PC-3 (cell line): ENCODE measurements around the gene CHRND. TPM values are rescaled to one million over a fixed set of nuclear protein-coding genes. Genes with fewer than 3 reads are reported as not detected.

Source experiments
- ATAC-seq: fragments of 200-7000 bp; cut with Tn5 transposase; 2 replicates; pipeline ENCODE4 v1.9.1; 2020; ENCODE audit warnings: mild to moderate bottlenecking, moderate library complexity
- Bru-seq: library from RNA; stranded (reverse); fragments of 400-500 nt; gene quantifications from one replicate; lab custom pipeline; 2021; lab: Mats Ljungman, UMichigan
- BruChase-seq, 2 experiments: library from RNA; stranded (reverse); fragments of 400-500 nt; gene quantifications; one replicate each; lab custom pipeline; 2021; lab: Mats Ljungman, UMichigan
- BruUV-seq: library from RNA; stranded (reverse); fragments of 400-500 nt; replicated peaks from 2 replicates; lab custom pipeline; 2021; lab: Mats Ljungman, UMichigan
- CTCF ChIA-PET: fragments of 300-600 bp; sonication (Branson Sonifier 250); formaldehyde crosslinking; loops from one replicate; lab custom pipeline; 2022; ENCODE audit warnings: antibody characterized with exemption; lab: Charles Lee
- POLR2A ChIA-PET: fragments of 300-600 bp; sonication (Branson Sonifier 250); formaldehyde crosslinking; loops from one replicate; lab custom pipeline; 2022; ENCODE audit warnings: antibody characterized with exemption; ENCODE audit not compliant: unreplicated experiment; lab: Charles Lee
- DNase-seq: peaks from one replicate; pipeline ENCODE4 v3.0.0-alpha.2; 2015
- H2AFZ ChIP-seq: fragments of 300-600 bp; sonication (generic); 2 replicates; pipeline ENCODE4 v1.6.0; 2016; ENCODE audit warnings: antibody characterized with exemption, low read length
- H3F3A ChIP-seq: fragments of 300-600 bp; sonication (generic); one replicate; pipeline ENCODE4 v1.6.0; 2017; ENCODE audit warnings: antibody characterized with exemption, low read length, control low read depth, mild to moderate bottlenecking; ENCODE audit not compliant: unreplicated experiment
- H3K27ac ChIP-seq: fragments of 300-600 bp; sonication (generic); 2 replicates; pipeline ENCODE4 v1.5.1; 2016; ENCODE audit warnings: mild to moderate bottlenecking, low read length
- H3K27me3 ChIP-seq: fragments of 300-600 bp; sonication (generic); 2 replicates; pipeline ENCODE4 v1.6.1; 2016; ENCODE audit warnings: low read length, mixed read lengths
- H3K36me3 ChIP-seq: fragments of 300-600 bp; sonication (generic); 2 replicates; pipeline ENCODE4 v1.6.1; 2016; ENCODE audit warnings: low read depth, mixed run types, low read length, mixed read lengths
- H3K4me1 ChIP-seq: fragments of 300-600 bp; sonication (generic); 2 replicates; pipeline ENCODE4 v1.5.1; 2016; ENCODE audit warnings: low read length; ENCODE audit not compliant: insufficient read depth
- H3K4me2 ChIP-seq: fragments of 300-600 bp; sonication (generic); 2 replicates; pipeline ENCODE4 v1.6.0; 2016; ENCODE audit warnings: low read length
- H3K4me3 ChIP-seq: fragments of 300-600 bp; sonication (generic); 2 replicates; pipeline ENCODE4 v1.5.1; 2016; ENCODE audit warnings: mild to moderate bottlenecking, low read length, mixed read lengths
- H3K79me2 ChIP-seq: fragments of 300-600 bp; sonication (generic); 2 replicates; pipeline ENCODE4 v1.6.1; 2017; ENCODE audit warnings: low read length, mixed read lengths
- H3K9ac ChIP-seq: fragments of 300-600 bp; sonication (generic); 2 replicates; pipeline ENCODE4 v1.6.0; 2016; ENCODE audit warnings: mild to moderate bottlenecking, low read length
- H3K9me2 ChIP-seq: fragments of 300-600 bp; sonication (generic); replicated peaks from 2 replicates; pipeline ENCODE4 v1.6.1; 2016; ENCODE audit warnings: mixed run types, low read length, mixed read lengths
- H3K9me3 ChIP-seq: fragments of 300-600 bp; sonication (generic); 2 replicates; pipeline ENCODE4 v1.6.1; 2016; ENCODE audit warnings: low read length, mixed read lengths
- H4K20me1 ChIP-seq: fragments of 300-600 bp; sonication (generic); 2 replicates; pipeline ENCODE4 v1.6.1; 2016; ENCODE audit warnings: low read length, mixed read lengths
- EZH2 ChIP-seq: fragments of 300-600 bp; sonication (generic); IDR thresholded peaks from one replicate; pipeline ENCODE4 v1.6.1; 2017; ENCODE audit warnings: antibody characterized with exemption, mild to moderate bottlenecking, low read length; ENCODE audit not compliant: unreplicated experiment
- EZH2phosphoT487 ChIP-seq: fragments of 300-600 bp; sonication (generic); IDR thresholded peaks from 2 replicates; pipeline ENCODE4 v1.6.1; 2018; ENCODE audit warnings: mild to moderate bottlenecking, antibody characterized with exemption, low read length, borderline replicate concordance
- intact Hi-C: fragments of 100-400 bp; cut with micrococcal nuclease; formaldehyde crosslinking; loops from 2 replicates; pipeline ENCODE4 v1.9.0; 2023
- long read RNA-seq: library from polyadenylated mRNA; unstranded; transcript quantifications from one replicate; pipeline ENCODE4 v2.0.0, GENCODE V29; 2021; ENCODE audit not compliant: unreplicated experiment
- total RNA-seq: library from RNA; depleted of rRNA; stranded (reverse); fragments of >200 nt; gene quantifications from 2 replicates; pipeline ENCODE4 v1.2.3, GENCODE V29; 2014; rRNA removed
- TF ChIP-seq, protein P1 (sequence below): fragments of 300-600 bp; sonication (generic); conservative IDR thresholded peaks from 2 replicates; pipeline ENCODE4 v1.5.1; 2017; ENCODE audit warnings: antibody characterized with exemption, low read depth, mild to moderate bottlenecking, low read length

Gene CHRND
- total RNA-seq (not detected in 2 replicates), Bru-seq, nascent RNA (not detected), BruChase-seq, experiment 1, labeled RNA remaining after a 6-hour chase (not detected), BruChase-seq, experiment 2, labeled RNA remaining after a 2-hour chase (percentile 7 among the genes with signal in this experiment)
- long read RNA-seq: 0 reads

DNA sequence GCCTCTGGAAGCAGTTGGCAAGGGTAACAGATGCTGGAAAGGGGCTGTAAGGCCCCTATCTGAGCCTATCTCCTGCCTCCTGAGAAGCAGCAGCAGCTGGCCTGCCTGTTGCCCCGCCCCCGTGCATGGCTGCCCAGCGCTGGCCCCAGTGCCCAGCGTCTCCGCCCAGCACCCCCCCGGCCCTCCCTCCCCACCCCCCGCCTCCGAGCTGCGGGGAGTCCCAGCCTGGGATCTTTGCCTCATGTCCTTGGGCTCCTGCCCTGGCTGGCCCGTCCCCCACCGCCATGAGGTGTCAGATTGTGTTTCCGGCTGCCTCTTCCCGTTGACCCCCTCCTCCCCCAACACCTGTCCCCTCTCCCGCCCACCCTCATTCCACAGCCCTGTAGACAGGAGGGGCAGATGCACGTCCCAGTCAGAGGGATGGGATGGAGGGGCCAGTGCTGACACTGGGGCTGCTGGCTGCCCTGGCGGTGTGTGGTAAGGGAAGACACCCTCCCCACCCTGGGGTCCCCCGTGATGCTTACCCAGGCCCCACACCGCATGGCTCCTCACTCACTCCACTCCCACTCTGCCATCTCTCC, at the start of gene CHRND:
CHRND (plus strand) TSS at position 370 of the 581 bp plus-strand sequence; CDS start at position 426, 56 bp downstream.
- Histone ChIP-seq H3K4me3 (no peak within 1 kb of the TSS), H3K79me2 (no peaks in the 10 kb centered on the region), H3K27ac (no peak within 1 kb of the TSS), H2AFZ (no peak within 1 kb of the TSS), H3K27me3 (peaks cover 26% of the 10 kb centered on the region), H3F3A (no peaks in the 10 kb centered on the region), H4K20me1 (no peaks in the 10 kb centered on the region), H3K9ac (no peak within 1 kb of the TSS), H3K4me2 (no peak within 1 kb of the TSS), H3K9me2 (no peaks in the 10 kb centered on the region), H3K9me3 (no peaks in the 10 kb centered on the region), H3K36me3 (no peaks in the 10 kb centered on the region), H3K4me1 (no peaks in the 10 kb centered on the region)
- ChIA-PET POLR2A (no interaction called here), CTCF (no interaction called here)
- ATAC-seq: no peak
- intact Hi-C loops: no loop called here
- BruUV-seq: no TSS peak
- DNase-seq: no peak
- no peak for TF ChIP-seq EZH2phosphoT487
- no peak for TF ChIP-seq EZH2
- TF ChIP-seq, protein P1, sequence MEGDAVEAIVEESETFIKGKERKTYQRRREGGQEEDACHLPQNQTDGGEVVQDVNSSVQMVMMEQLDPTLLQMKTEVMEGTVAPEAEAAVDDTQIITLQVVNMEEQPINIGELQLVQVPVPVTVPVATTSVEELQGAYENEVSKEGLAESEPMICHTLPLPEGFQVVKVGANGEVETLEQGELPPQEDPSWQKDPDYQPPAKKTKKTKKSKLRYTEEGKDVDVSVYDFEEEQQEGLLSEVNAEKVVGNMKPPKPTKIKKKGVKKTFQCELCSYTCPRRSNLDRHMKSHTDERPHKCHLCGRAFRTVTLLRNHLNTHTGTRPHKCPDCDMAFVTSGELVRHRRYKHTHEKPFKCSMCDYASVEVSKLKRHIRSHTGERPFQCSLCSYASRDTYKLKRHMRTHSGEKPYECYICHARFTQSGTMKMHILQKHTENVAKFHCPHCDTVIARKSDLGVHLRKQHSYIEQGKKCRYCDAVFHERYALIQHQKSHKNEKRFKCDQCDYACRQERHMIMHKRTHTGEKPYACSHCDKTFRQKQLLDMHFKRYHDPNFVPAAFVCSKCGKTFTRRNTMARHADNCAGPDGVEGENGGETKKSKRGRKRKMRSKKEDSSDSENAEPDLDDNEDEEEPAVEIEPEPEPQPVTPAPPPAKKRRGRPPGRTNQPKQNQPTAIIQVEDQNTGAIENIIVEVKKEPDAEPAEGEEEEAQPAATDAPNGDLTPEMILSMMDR: no peak

- TF ChIP-seq, protein P1: no peak
- TF ChIP-seq EZH2phosphoT487 (no peak), EZH2 (no peak)
Measured at GRCh38 chr2:232476791-232477190, 49.2 kb upstream of the CHRND start.

More at GRCh38 chr2:232476791-232477190, 49.2 kb upstream of the CHRND start:
- intact Hi-C loops: no loop called here
- DNase-seq (no peak), ATAC-seq (no peak)
- H3K79me2 ChIP-seq: no peaks in the 10 kb centered on the region
- no peak overlapping the region for H2AFZ ChIP-seq
- H4K20me1 ChIP-seq: no peaks in the 10 kb centered on the region
- no peak overlapping the region for H3K4me3 ChIP-seq
- BruUV-seq: no TSS peak
- no peaks in the 10 kb centered on the region for H3K36me3 ChIP-seq
- no peaks in the 10 kb centered on the region for H3K4me1 ChIP-seq
- ChIA-PET CTCF (no interaction called here), POLR2A (no interaction called here)
- no peaks in the 10 kb centered on the region for H3K9me2 ChIP-seq
- no peak overlapping the region for H3K27ac ChIP-seq
- peaks cover 36% of the 10 kb centered on the region for H3K27me3 ChIP-seq
- H3K9me3 ChIP-seq: no peaks in the 10 kb centered on the region
- no peak overlapping the region for H3K4me2 ChIP-seq
- H3F3A ChIP-seq: no peaks in the 10 kb centered on the region
- no peak overlapping the region for H3K9ac ChIP-seq
